ENCODE results near the gene GABBR1.

GABBR1 gene

DNA sequence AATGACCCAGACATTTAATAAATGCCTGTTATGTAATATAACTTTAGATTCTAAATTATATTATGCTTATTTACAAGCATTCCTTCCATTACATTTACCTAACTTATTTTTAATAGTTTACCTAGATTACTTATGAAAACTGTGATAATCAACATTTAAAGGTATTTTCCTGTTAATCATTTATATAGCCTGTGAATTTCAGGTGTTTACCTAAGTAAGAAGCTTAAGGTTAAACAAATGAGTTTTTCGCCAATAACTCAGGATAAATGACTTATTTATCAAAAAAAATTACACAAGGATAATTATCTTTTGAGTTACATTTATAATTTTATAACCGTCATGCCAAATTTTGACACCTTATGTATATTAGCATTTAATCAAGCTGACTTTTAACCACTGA, 108.9 kb downstream of the GABBR1 start:
- DNase-seq = no peak

GRCh38 chr6:29522227-29522626, 110.8 kb downstream of the GABBR1 start:
- DNase-seq = no peak

DNA sequence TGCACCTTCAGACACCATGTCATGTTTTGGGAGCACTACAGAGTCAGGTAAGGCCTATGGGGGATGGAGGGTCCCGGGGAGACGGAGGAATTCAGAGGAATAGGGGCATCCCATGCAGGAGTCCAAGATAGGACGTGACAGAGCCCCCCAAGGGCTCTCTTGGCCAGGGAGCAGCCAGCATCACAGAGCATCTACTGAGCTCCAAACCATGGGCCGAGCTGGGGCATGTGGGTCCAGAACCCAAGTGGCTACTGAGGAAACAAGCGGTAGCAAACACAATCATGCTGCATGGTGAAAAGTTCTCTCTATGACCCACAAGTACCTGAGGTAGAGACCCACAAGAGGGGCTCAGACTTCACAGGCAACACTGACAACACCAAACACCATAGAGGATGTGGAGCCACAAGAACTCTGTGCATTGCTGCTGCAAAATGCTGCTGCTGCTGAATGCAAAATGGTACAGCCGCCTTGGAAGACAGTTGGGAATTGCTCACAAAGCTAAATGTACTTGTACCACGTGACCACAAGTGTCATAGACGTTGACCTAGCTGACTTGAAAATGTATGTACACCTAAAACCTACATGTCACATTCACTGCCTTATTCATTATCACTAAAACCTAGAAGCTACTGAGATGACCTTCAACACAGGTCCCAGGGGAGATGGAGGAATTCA, 111.8 kb downstream of the GABBR1 start:
- no peak for DNase-seq

GRCh38 chr6:29520232-29520631, 112.8 kb downstream of the GABBR1 start:
- DNase-seq = no peak

DNA sequence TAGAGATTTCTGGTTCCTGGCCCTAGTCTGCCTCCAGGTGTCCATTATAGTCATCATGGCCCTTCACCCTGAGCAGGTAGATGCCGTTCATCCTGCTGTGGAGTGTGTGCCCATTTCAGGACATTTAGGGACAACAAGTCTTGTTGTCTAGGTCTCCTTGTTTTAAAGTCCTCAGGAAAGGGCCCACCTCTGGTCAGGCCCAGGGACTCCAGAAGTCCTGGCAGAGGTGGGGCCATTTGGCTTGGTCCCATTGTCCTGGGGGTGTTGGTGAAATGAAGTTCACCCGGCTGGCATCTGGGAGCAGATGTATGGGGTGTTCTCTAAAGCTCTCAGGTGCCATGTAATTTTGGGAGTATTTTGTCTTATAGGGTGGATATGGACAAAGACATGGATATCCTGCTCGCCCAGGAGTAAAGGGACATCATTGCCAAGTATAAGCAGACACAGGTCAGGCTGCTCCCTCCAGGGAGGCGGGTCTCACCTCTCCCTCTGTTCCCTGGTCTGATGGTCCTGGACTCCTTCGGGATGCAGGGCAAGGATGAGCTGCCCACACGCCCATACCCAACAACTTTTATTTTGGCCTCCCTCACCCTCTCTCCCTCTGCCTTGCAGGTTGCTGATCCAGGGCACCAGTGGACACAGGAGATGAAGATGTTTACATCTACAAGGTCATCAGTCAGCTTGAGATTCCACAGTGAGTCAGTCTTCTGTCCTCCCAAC, 113.5 kb downstream of the GABBR1 start:
- no peak for DNase-seq

DNA sequence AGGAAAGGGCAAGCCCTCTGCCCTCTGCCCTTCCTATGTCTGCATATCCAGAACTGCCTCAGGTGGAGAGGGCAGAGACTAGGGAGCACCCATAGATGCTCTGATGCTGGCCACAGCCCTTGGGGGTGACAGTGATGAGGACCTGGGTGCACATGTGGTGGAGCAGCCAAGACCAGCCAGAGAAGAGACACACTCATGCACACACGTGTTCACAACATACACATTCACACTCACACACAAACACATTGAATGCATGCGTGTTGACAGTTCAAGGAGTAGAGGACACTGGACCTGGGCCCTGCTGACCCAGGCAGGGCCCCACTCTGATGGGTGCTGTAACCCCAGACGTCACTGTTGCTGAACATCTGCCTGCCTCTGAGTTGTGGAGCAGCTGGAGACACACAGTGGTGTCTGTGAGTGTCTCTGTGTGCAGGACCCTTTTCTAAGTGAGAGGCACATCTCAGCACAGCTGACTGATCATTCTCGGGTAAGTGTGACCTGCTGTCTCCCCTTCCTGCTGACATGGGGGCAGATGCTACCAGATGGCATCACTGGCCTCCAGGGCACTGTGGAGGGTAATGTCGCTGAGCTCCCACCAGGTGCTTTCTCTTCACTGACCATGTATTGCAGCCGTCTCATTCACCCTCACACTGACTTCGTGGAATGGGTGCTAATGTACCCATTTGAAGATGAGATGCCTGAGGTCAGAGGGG, 115.1 kb downstream of the GABBR1 start:
- no peak for DNase-seq

DNA sequence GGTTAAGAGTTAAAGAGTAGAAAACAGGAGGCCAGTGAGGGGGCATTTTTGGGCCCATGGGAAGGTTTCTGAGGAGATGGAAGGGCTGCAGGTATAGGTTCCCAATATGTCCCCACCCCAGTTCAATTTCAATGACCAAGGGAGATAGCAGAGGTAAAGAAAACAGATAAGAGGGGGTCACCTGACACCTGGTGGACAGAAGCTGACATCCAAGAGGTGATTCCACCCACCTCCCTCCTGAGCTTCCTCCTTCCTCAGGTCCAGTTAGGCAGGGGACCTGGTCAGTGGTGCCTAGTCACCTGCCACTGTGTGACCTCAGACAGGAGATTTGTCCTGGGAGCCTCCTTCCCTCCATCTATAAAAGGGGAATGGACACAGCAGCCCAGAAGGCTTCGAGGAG, 115.7 kb downstream of the GABBR1 start:
- no peak for DNase-seq

DNA sequence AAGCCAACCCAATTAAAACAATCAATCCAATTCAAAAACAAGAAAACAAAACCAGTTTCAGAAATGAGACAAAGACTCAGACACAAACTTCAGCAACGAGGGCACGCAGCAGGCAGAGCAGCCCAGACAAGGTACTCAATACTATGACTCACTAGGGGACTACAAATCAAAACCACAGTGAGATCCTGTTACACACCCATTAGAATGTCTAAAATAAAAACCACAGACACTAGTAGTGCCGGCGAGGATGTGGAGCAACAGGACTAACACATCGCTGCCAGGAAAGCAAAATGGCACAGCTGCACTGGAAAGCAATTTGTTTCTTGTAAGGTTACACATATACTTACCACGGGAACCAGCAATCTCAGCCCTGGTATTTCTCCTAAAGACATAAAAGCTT, 116.9 kb downstream of the GABBR1 start:
- DNase-seq = peak in 1 of 2 experiments; percentile 69

GRCh38 chr6:29510746-29511300, 122.2 kb downstream of the GABBR1 start:
- DNase-seq = no peak

DNA sequence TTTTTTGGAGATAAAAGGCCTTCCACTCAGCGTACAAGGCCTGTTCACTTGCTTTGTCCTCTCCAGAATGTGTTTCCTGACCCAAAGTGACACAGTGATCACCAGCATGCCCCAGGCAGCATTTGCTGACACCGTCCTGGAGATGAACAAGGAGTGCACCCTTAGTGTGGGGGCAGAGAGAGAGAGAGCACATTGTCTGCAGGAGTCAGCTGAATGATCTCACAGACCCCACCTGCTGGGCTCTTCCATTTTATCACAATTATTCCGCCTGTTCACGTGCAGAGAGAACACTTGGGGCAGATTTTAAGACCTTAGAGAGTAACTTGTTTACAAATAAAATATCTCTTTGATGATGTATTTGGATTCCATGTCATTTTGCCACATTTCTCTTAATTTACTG, 122.8 kb downstream of the GABBR1 start:
- peak in 1 of 2 experiments; percentile 2 for DNase-seq
